GM23338 (cell line): ENCODE data around the gene EPS8L1. TPM values are rescaled to one million over a fixed set of nuclear protein-coding genes. Genes with fewer than 3 reads are reported as not detected.

Experiments used
- ATAC-seq: fragments of 200-7000 bp; cut with Tn5 transposase; 3 replicates; pipeline ENCODE4 v1.9.1; 2020
- DNase-seq: peaks from one replicate; pipeline ENCODE4 v3.0.0-alpha.2; 2015; ENCODE audit warnings: low spot score
- H2AFZ ChIP-seq: fragments of 200-600 bp; sonication (generic); 2 replicates; pipeline ENCODE4 v1.8.0; 2016; ENCODE audit warnings: antibody characterized with exemption, mild to moderate bottlenecking, moderate library complexity
- H3F3A ChIP-seq: fragments of 200-600 bp; sonication (generic); replicated peaks from 2 replicates; pipeline ENCODE4 v1.8.0; 2017; ENCODE audit warnings: antibody characterized with exemption, mixed run types, low read depth
- H3K27ac ChIP-seq: fragments of 200-600 bp; sonication (generic); 2 replicates; pipeline ENCODE4 v1.6.1; 2016; ENCODE audit warnings: low read depth
- H3K27me3 ChIP-seq: fragments of 200-600 bp; sonication (generic); 2 replicates; pipeline ENCODE4 v1.8.0; 2016; ENCODE audit warnings: mild to moderate bottlenecking, mixed run types, moderate library complexity; ENCODE audit not compliant: insufficient read depth
- H3K36me3 ChIP-seq: fragments of 200-600 bp; sonication (generic); 2 replicates; pipeline ENCODE4 v1.8.0; 2016; ENCODE audit warnings: mild to moderate bottlenecking; ENCODE audit not compliant: insufficient read depth
- H3K4me1 ChIP-seq: fragments of 200-600 bp; sonication (generic); 2 replicates; pipeline ENCODE4 v1.8.0; 2016; ENCODE audit warnings: mild to moderate bottlenecking, moderate library complexity; ENCODE audit not compliant: insufficient read depth
- H3K4me2 ChIP-seq: fragments of 200-600 bp; sonication (generic); 2 replicates; pipeline ENCODE4 v1.7.1; 2017; ENCODE audit warnings: mixed run types
- H3K4me3 ChIP-seq: fragments of 200-600 bp; sonication (generic); 2 replicates; pipeline ENCODE4 v1.6.1; 2016; ENCODE audit warnings: mixed run types
- H3K79me2 ChIP-seq: fragments of 200-600 bp; sonication (generic); replicated peaks from 2 replicates; pipeline ENCODE4 v1.8.0; 2017; ENCODE audit warnings: mild to moderate bottlenecking; ENCODE audit not compliant: insufficient read depth
- H3K9me2 ChIP-seq: fragments of 200-600 bp; sonication (generic); 2 replicates; pipeline ENCODE4 v1.8.0; 2017; ENCODE audit not compliant: insufficient read depth
- H4K20me1 ChIP-seq: fragments of 200-600 bp; sonication (generic); replicated peaks from 2 replicates; pipeline ENCODE4 v1.8.0; 2017; ENCODE audit warnings: mild to moderate bottlenecking; ENCODE audit not compliant: insufficient read depth
- H3K27ac Mint-ChIP-seq: 2 replicates; pipeline ENCODE4 v1.8.0; 2020; ENCODE audit warnings: inconsistent platforms, mild to moderate bottlenecking, moderate library complexity, mixed read lengths
- H3K27me3 Mint-ChIP-seq: 3 replicates; pipeline ENCODE4 v1.8.0; 2022; ENCODE audit warnings: low read depth, mild to moderate bottlenecking, moderate library complexity, mixed read lengths, inconsistent platforms; ENCODE audit not compliant: insufficient read depth, poor library complexity
- H3K36me3 Mint-ChIP-seq: 3 replicates; pipeline ENCODE4 v1.8.0; 2021; ENCODE audit warnings: low read depth, mild to moderate bottlenecking, inconsistent platforms, moderate library complexity, mixed read lengths
- H3K4me1 Mint-ChIP-seq: 3 replicates; pipeline ENCODE4 v1.8.0; 2020; ENCODE audit warnings: mild to moderate bottlenecking, inconsistent platforms, mixed read lengths
- H3K4me3 Mint-ChIP-seq: 3 replicates; pipeline ENCODE4 v1.8.0; 2021; ENCODE audit warnings: moderate library complexity, mild to moderate bottlenecking, inconsistent platforms, mixed read lengths
- H3K9me3 Mint-ChIP-seq: 3 replicates; pipeline ENCODE4 v1.8.0; 2020; ENCODE audit warnings: moderate library complexity, mild to moderate bottlenecking, inconsistent platforms, mixed read lengths
- CTCF ChIP-seq, 2 experiments: fragments of 200-600 bp in 1 of 2; sonication (generic) in 1 of 2; conservative IDR thresholded peaks; 2 replicates each; pipeline versions ENCODE4 v1.5.1 to v1.6.1; 2016 to 2017; ENCODE audit warnings: antibody characterized with exemption in 2 of 2, low read depth in 2 of 2, mild to moderate bottlenecking in 2 of 2, moderate library complexity in 1 of 2
- ETS1 ChIP-seq: IDR thresholded peaks from 2 replicates; pipeline ENCODE4 v1.6.1; 2016; ENCODE audit warnings: antibody characterized with exemption
- EZH2 ChIP-seq: fragments of 200-600 bp; sonication (generic); IDR thresholded peaks from one replicate; pipeline ENCODE4 v1.8.0; 2017; ENCODE audit warnings: antibody characterized with exemption, mild to moderate bottlenecking, low read depth; ENCODE audit not compliant: unreplicated experiment
- POLR2AphosphoS5 ChIP-seq: IDR thresholded peaks from 2 replicates; pipeline ENCODE4 v1.6.1; 2016; ENCODE audit warnings: antibody characterized with exemption, low read depth
- polyA plus RNA-seq: library from polyadenylated mRNA; unstranded; fragments of >200 nt; fragmentation: Nextera tagmentation; extraction: Ambion mirVana; gene quantifications from 2 replicates; pipeline ENCODE4 v1.2.1, GENCODE V29; 2016
- total RNA-seq: library from RNA; depleted of rRNA; stranded (reverse); fragments of >200 nt; shearing (Covaris generic); gene quantifications from 2 replicates; pipeline ENCODE4 v1.2.3, GENCODE V29; 2014

The EPS8L1 gene
- total and polyA plus RNA-seq, 2 experiments from 2014 or later, result 47.5 to 51.2 TPM

GRCh38 chr19:55091955-55092354, 16.3 kb downstream of the EPS8L1 start:
- Histone ChIP-seq H3K9me2 (no peaks in the 10 kb centered on the region), H3K27me3 (no peaks in the 10 kb centered on the region), H4K20me1 (peaks cover 5% of the 10 kb centered on the region), H3K4me1 (peaks cover 26% of the 10 kb centered on the region), H3K4me2 (peak overlapping the region; percentile 92), H3K27ac (no peak overlapping the region), H3K36me3 (no peaks in the 10 kb centered on the region), H2AFZ (0 out of 2 replicates have a peak overlapping the region, but pooled peaks have one; percentile 84), H3K79me2 (no peaks in the 10 kb centered on the region), H3F3A (peaks cover 17% of the 10 kb centered on the region; the same call in 1 of the 2 replicates), H3K4me3 (peak overlapping the region; percentile 80)
- TF ChIP-seq EZH2 (no peak), POLR2AphosphoS5 (peak; percentile 45; the same call in 1 of the 2 replicates)
- Mint-ChIP-seq H3K4me1 (peaks cover 39% of the 10 kb centered on the region), H3K36me3 (peaks cover 23% of the 10 kb centered on the region), H3K4me3 (peak overlapping the region; percentile 64), H3K9me3 (no peaks in the 10 kb centered on the region; the same call in 2 of the 3 replicates), H3K27me3 (peaks cover 37% of the 10 kb centered on the region), H3K27ac (no peak overlapping the region)
- ATAC-seq, result peak; percentile 45
- peak; percentile 92 for DNase-seq

- no peaks in the 10 kb centered on the region for H3K36me3 ChIP-seq
- no peaks in the 10 kb centered on the region for H3K27me3 ChIP-seq
- peaks cover 23% of the 10 kb centered on the region for H3K36me3 Mint-ChIP-seq
- peaks cover 16% of the 10 kb centered on the region; the same call in 1 of the 2 replicates for H3F3A ChIP-seq
- no peaks in the 10 kb centered on the region for H3K9me2 ChIP-seq
- peaks cover 35% of the 10 kb centered on the region for H3K4me1 Mint-ChIP-seq
- H3K4me3 Mint-ChIP-seq, result peak overlapping the region; percentile 64
- no peak overlapping the region for H3K27ac ChIP-seq
- H3K4me1 ChIP-seq, result peaks cover 25% of the 10 kb centered on the region
- peak overlapping the region; percentile 80 for H3K4me3 ChIP-seq
- H3K9me3 Mint-ChIP-seq, result no peaks in the 10 kb centered on the region; the same call in 2 of the 3 replicates
- H4K20me1 ChIP-seq, result peaks cover 5% of the 10 kb centered on the region
- DNase-seq, result peak; percentile 80
- TF ChIP-seq CTCF (conservative IDR thresholded peaks at IDR 0.05; ENCODE audit: low read depth in 2 of 2) (0 out of 4 replicates have a peak, but pooled peaks of 1 of the 2 experiments have one; percentile 10), ETS1 (no peak)
- 0 out of 2 replicates have a peak overlapping the region, but pooled peaks have one; percentile 84 for H2AFZ ChIP-seq
- H3K79me2 ChIP-seq, result no peaks in the 10 kb centered on the region
- ATAC-seq, result peak; percentile 62
- peak overlapping the region; percentile 92 for H3K4me2 ChIP-seq
- H3K27ac Mint-ChIP-seq, result no peak overlapping the region
- H3K27me3 Mint-ChIP-seq, result peaks cover 34% of the 10 kb centered on the region
Observed at GRCh38 chr19:55092423-55093318, 17.0 kb downstream of the EPS8L1 start.
